ENCODE measurements around the gene QSER1. TPM values are rescaled to one million over a fixed set of nuclear protein-coding genes. Genes with fewer than 3 reads are reported as not detected.

QSER1 gene
- polyA plus RNA-seq, 1 donor (not counting 4 experiments of a cell fraction or from before 2014, with no cell fraction given): 14.7 TPM

DNA sequence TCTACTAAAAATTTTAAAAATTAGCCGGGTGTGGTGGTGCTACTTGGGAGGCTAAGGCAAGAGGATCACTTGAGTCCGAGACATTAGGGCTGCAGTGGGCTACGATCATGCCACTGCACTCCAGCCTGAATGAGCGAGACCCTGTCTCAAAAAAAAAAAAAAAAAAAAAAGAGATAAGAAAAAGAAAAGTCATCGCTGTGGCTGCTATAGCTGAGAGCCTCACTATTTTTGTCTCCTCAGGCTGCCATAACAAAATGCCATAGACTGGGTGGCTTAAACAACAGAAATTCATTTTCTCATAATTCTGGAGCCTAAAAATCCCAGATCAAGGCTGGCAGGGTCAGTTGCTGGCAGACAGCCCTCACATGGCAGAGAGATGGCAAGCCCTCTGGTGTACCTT is 93.0 kb downstream of the QSER1 start:
- Histone ChIP-seq H2AFZ (ENCODE audit: control insufficient read depth, low read length) (no peak overlapping the region), H3K9ac (ENCODE audit: control insufficient read depth, extremely low read depth, insufficient read depth, low read length) (no peak overlapping the region), H3K79me2 (ENCODE audit: control insufficient read depth, insufficient read depth, low read length) (no peaks in the 10 kb centered on the region), H3K4me1 (ENCODE audit: control insufficient read depth, extremely low read depth, insufficient read depth, low read length) (no peaks in the 10 kb centered on the region), H3K9me3 (ENCODE audit: control insufficient read depth, low read depth, low read length) (no peaks in the 10 kb centered on the region), H3K9me1 (ENCODE audit: control insufficient read depth, extremely low read depth, insufficient read depth, low read length) (no peaks in the 10 kb centered on the region), H4K20me1 (ENCODE audit: control insufficient read depth, extremely low read depth, insufficient read depth, low read length) (no peaks in the 10 kb centered on the region), H3K27me3 (ENCODE audit: control insufficient read depth, extremely low read depth, insufficient read depth, low read length) (no peaks in the 10 kb centered on the region), H3K36me3 (ENCODE audit: control insufficient read depth in 2 of 2, extremely low read depth in 1 of 2, insufficient read depth in 2 of 2, low read length in 2 of 2) (no peaks in the 10 kb centered on the region), H3K27ac (ENCODE audit: control insufficient read depth, insufficient read depth, low read length) (no peak overlapping the region), H3K4me3 (ENCODE audit: control insufficient read depth in 2 of 3, extremely low read depth in 1 of 3, insufficient read depth in 2 of 3, low read depth in 1 of 3, low read length in 3 of 3) (no peak overlapping the region), H3K4me2 (ENCODE audit: control insufficient read depth, extremely low read depth, insufficient read depth, low read depth, low read length) (no peak overlapping the region)
- TF ChIP-seq, protein P1, sequence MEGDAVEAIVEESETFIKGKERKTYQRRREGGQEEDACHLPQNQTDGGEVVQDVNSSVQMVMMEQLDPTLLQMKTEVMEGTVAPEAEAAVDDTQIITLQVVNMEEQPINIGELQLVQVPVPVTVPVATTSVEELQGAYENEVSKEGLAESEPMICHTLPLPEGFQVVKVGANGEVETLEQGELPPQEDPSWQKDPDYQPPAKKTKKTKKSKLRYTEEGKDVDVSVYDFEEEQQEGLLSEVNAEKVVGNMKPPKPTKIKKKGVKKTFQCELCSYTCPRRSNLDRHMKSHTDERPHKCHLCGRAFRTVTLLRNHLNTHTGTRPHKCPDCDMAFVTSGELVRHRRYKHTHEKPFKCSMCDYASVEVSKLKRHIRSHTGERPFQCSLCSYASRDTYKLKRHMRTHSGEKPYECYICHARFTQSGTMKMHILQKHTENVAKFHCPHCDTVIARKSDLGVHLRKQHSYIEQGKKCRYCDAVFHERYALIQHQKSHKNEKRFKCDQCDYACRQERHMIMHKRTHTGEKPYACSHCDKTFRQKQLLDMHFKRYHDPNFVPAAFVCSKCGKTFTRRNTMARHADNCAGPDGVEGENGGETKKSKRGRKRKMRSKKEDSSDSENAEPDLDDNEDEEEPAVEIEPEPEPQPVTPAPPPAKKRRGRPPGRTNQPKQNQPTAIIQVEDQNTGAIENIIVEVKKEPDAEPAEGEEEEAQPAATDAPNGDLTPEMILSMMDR (optimal IDR thresholded peaks at IDR 0.05 in 1 of 3, IDR thresholded peaks at IDR 0.05 in 1 of 3, conservative IDR thresholded peaks at IDR 0.05 in 1 of 3; ENCODE audit: extremely low read depth in 1 of 3, insufficient read depth in 2 of 3, low read length in 3 of 3): no peak
- no peak for TF ChIP-seq EZH2 (IDR thresholded peaks at IDR 0.05; ENCODE audit: low read length)
- FAIRE-seq (no peak), DNase-seq (ENCODE audit: low read depth, low spot score) (no peak)
- dilution Hi-C loops (cut with MboI; ENCODE audit: extremely low pct_ligation_motif_present, low sequenced_read_pairs): no loop called here

DNA sequence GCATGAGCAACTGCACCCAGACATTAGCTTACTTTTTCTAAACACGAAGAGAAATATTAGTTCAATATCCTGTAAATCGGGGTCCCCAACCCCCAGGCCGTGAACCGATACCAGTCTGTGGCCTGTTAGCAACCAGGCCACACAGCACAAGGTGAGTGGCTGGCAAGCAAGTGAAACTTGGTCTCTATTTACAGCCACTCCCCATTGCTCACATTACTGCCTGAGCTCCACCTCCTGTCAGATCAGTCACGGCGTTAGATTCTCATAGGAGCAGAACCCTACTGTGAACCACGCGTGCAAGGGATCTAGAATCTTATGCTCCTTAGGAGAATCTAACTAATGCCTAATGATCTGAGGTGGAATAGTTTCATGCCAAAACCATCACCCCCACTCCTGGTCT is 95.2 kb downstream of the QSER1 start:
- H3K79me2 ChIP-seq (ENCODE audit: control insufficient read depth, insufficient read depth, low read length): no peaks in the 10 kb centered on the region
- no peaks in the 10 kb centered on the region for H4K20me1 ChIP-seq (ENCODE audit: control insufficient read depth, extremely low read depth, insufficient read depth, low read length)
- no peaks in the 10 kb centered on the region for H3K4me1 ChIP-seq (ENCODE audit: control insufficient read depth, extremely low read depth, insufficient read depth, low read length)
- FAIRE-seq (no peak), DNase-seq (ENCODE audit: low read depth, low spot score) (no peak)
- H3K9me3 ChIP-seq (ENCODE audit: control insufficient read depth, low read depth, low read length): no peaks in the 10 kb centered on the region
- H2AFZ ChIP-seq (ENCODE audit: control insufficient read depth, low read length): no peak overlapping the region
- no peak overlapping the region for H3K4me3 ChIP-seq (ENCODE audit: control insufficient read depth in 2 of 3, extremely low read depth in 1 of 3, insufficient read depth in 2 of 3, low read depth in 1 of 3, low read length in 3 of 3)
- H3K4me2 ChIP-seq (ENCODE audit: control insufficient read depth, extremely low read depth, insufficient read depth, low read depth, low read length): no peak overlapping the region
- TF ChIP-seq, protein P1 (optimal IDR thresholded peaks at IDR 0.05 in 1 of 3, IDR thresholded peaks at IDR 0.05 in 1 of 3, conservative IDR thresholded peaks at IDR 0.05 in 1 of 3; ENCODE audit: extremely low read depth in 1 of 3, insufficient read depth in 2 of 3, low read length in 3 of 3): no peak
- H3K9ac ChIP-seq (ENCODE audit: control insufficient read depth, extremely low read depth, insufficient read depth, low read length): no peak overlapping the region
- no peak overlapping the region for H3K27ac ChIP-seq (ENCODE audit: control insufficient read depth, insufficient read depth, low read length)
- dilution Hi-C loops (cut with MboI; ENCODE audit: extremely low pct_ligation_motif_present, low sequenced_read_pairs): no loop called here
- H3K9me1 ChIP-seq (ENCODE audit: control insufficient read depth, extremely low read depth, insufficient read depth, low read length): no peaks in the 10 kb centered on the region
- no peaks in the 10 kb centered on the region for H3K27me3 ChIP-seq (ENCODE audit: control insufficient read depth, extremely low read depth, insufficient read depth, low read length)
- no peaks in the 10 kb centered on the region for H3K36me3 ChIP-seq (ENCODE audit: control insufficient read depth in 2 of 2, extremely low read depth in 1 of 2, insufficient read depth in 2 of 2, low read length in 2 of 2)

All from keratinocyte (primary cell).